Naive B cell (primary cell): ENCODE data around the gene RNF180. TPM values are rescaled to one million over a fixed set of nuclear protein-coding genes. Genes with fewer than 3 reads are reported as not detected.
"Not testable (repeated sequence)": the region's sequence is repeated elsewhere in the genome, so short reads cannot be mapped to it uniquely, and the experiment has no call there.

Experiments
- ATAC-seq, 2 donors: fragments of 150-1000 bp; cut with Tn5 transposase; 2 replicates each; pipeline ENCODE4 v1.10.0; 2021; ENCODE audit warnings: low read depth in 2 of 2, mild to moderate bottlenecking in 2 of 2, moderate library complexity in 2 of 2
- DNase-seq: peaks from one replicate; pipeline ENCODE4 v3.0.0; 2022
- H3K27ac Mint-ChIP-seq, 6 donors: one replicate each; pipeline ENCODE4 v1.8.0; 2020 to 2022; ENCODE audit warnings: mild to moderate bottlenecking in 6 of 6, mixed read lengths in 6 of 6, moderate library complexity in 5 of 6, inconsistent platforms in 2 of 6
- H3K27me3 Mint-ChIP-seq, 3 donors: one replicate each; pipeline ENCODE4 v1.8.0; 2021 to 2022; ENCODE audit warnings: mixed read lengths in 3 of 3, mild to moderate bottlenecking in 1 of 3
- H3K36me3 Mint-ChIP-seq, 2 donors: one replicate each; pipeline ENCODE4 v1.8.0; 2020 to 2022; ENCODE audit warnings: mixed read lengths in 2 of 2, inconsistent platforms in 1 of 2, mild to moderate bottlenecking in 1 of 2
- H3K4me1 Mint-ChIP-seq, 3 donors: one replicate each; pipeline ENCODE4 v1.8.0; 2020 to 2022; ENCODE audit warnings: mixed read lengths in 3 of 3, inconsistent platforms in 1 of 3, mild to moderate bottlenecking in 1 of 3, moderate library complexity in 1 of 3
- H3K4me3 Mint-ChIP-seq, 8 donors: one replicate each; pipeline ENCODE4 v1.8.0; 2020 to 2022; ENCODE audit warnings: mild to moderate bottlenecking in 8 of 8, mixed read lengths in 8 of 8, moderate library complexity in 8 of 8, inconsistent platforms in 2 of 8
- H3K9me3 Mint-ChIP-seq, 7 donors: one replicate each; pipeline ENCODE4 v1.8.0; 2020 to 2022; ENCODE audit warnings: mixed read lengths in 7 of 7, mild to moderate bottlenecking in 5 of 7, inconsistent platforms in 2 of 7, moderate library complexity in 1 of 7
- polyA plus RNA-seq, 6 donors: library from polyadenylated mRNA; unstranded; fragments of 300-500 nt; fragmentation: Illumina TruSeq; gene quantifications; one replicate each; pipeline ENCODE4 v1.2.3, GENCODE V29; 2021; ENCODE audit warnings: low read depth in 6 of 6

Gene RNF180
- polyA plus RNA-seq, 6 donors from 2014 or later, result not detected

GRCh38 chr5:64397552-64397951, 231.9 kb downstream of the RNF180 start:
- no peaks in the 10 kb centered on the region for H3K27me3 Mint-ChIP-seq
- H3K27ac Mint-ChIP-seq, result no peak overlapping the region
- no peaks in the 10 kb centered on the region for H3K4me1 Mint-ChIP-seq
- ATAC-seq (no peak), DNase-seq (no peak)
- peaks cover 0 to 30% (median 4%) of the 10 kb centered on the region in 7 donors for H3K9me3 Mint-ChIP-seq
- H3K36me3 Mint-ChIP-seq, result no peaks in the 10 kb centered on the region
- H3K4me3 Mint-ChIP-seq, result no peak overlapping the region

- H3K4me3 Mint-ChIP-seq, H3K27me3 Mint-ChIP-seq, H3K36me3 Mint-ChIP-seq, DNase-seq, H3K4me1 Mint-ChIP-seq, H3K27ac Mint-ChIP-seq, ATAC-seq: not testable (repeated sequence)
- H3K9me3 Mint-ChIP-seq, result peaks cover 0 to 24% (median 4%) of the 10 kb centered on the region in 7 donors
Observed at GRCh38 chr5:64398735-64399134, 233.1 kb downstream of the RNF180 start.

- not testable (repeated sequence) for H3K27ac Mint-ChIP-seq, H3K4me1 Mint-ChIP-seq, H3K27me3 Mint-ChIP-seq, H3K36me3 Mint-ChIP-seq, ATAC-seq, DNase-seq
- Mint-ChIP-seq H3K4me3 (peak overlapping the region in 1 of 8 donors; percentile 1), H3K9me3 (peaks cover 5 to 27% (median 19%) of the 10 kb centered on the region in 7 donors)
Observed at GRCh38 chr5:64407103-64407825, 241.6 kb downstream of the RNF180 start.

GRCh38 chr5:64417390-64417789, 251.7 kb downstream of the RNF180 start:
- Mint-ChIP-seq H3K27ac (no peak overlapping the region), H3K27me3 (no peaks in the 10 kb centered on the region), H3K4me1 (no peaks in the 10 kb centered on the region), H3K4me3 (no peak overlapping the region), H3K36me3 (no peaks in the 10 kb centered on the region), H3K9me3 (peaks cover 0 to 9% (median 5%) of the 10 kb centered on the region in 7 donors)
- no peak for DNase-seq
- ATAC-seq, result no peak

- DNase-seq, result no peak
- H3K4me1 Mint-ChIP-seq, result no peaks in the 10 kb centered on the region
- no peaks in the 10 kb centered on the region for H3K36me3 Mint-ChIP-seq
- no peak overlapping the region for H3K27ac Mint-ChIP-seq
- H3K9me3 Mint-ChIP-seq, result peaks cover 0 to 9% (median 5%) of the 10 kb centered on the region in 7 donors
- ATAC-seq, result no peak
- no peaks in the 10 kb centered on the region for H3K27me3 Mint-ChIP-seq
- no peak overlapping the region for H3K4me3 Mint-ChIP-seq
Observed at GRCh38 chr5:64418013-64418412, 252.4 kb downstream of the RNF180 start.

Other genes starting within 250 kb of the RNF180 start
- not detected for gene HTR1A, start 203.4 kb upstream of the RNF180 start, polyA plus RNA-seq